Tibial nerve (tissue), 4 donors: ENCODE measurements around the gene PROM1.

Experiments
- EP300 ChIP-seq, 2 donors: sonication (generic); formaldehyde crosslinking; IDR thresholded peaks; one replicate each; pipeline ENCODE4 v1.6.1; 2017; ENCODE audit warnings: antibody characterized with exemption in 2 of 2, mild to moderate bottlenecking in 1 of 2
- POLR2A ChIP-seq, 2 donors: fragments of 450-650 bp; IDR thresholded peaks; one replicate each; pipeline ENCODE4 v1.6.1; 2017; ENCODE audit warnings: antibody characterized with exemption in 2 of 2, mild to moderate bottlenecking in 2 of 2, moderate library complexity in 2 of 2
- TF ChIP-seq, protein P1 (sequence below), 5 experiments: fragments of 200-600 bp in 3 of 5; fragments of 450-650 bp in 2 of 5; sonication (generic) in 3 of 5; IDR thresholded peaks; one replicate each; pipeline ENCODE4 v1.5.1; 2016 to 2019; ENCODE audit warnings: antibody characterized with exemption in 5 of 5, mild to moderate bottlenecking in 3 of 5, moderate library complexity in 2 of 5

- TF ChIP-seq EP300 (IDR thresholded peaks at IDR 0.05) = no peak
- TF ChIP-seq, protein P1, sequence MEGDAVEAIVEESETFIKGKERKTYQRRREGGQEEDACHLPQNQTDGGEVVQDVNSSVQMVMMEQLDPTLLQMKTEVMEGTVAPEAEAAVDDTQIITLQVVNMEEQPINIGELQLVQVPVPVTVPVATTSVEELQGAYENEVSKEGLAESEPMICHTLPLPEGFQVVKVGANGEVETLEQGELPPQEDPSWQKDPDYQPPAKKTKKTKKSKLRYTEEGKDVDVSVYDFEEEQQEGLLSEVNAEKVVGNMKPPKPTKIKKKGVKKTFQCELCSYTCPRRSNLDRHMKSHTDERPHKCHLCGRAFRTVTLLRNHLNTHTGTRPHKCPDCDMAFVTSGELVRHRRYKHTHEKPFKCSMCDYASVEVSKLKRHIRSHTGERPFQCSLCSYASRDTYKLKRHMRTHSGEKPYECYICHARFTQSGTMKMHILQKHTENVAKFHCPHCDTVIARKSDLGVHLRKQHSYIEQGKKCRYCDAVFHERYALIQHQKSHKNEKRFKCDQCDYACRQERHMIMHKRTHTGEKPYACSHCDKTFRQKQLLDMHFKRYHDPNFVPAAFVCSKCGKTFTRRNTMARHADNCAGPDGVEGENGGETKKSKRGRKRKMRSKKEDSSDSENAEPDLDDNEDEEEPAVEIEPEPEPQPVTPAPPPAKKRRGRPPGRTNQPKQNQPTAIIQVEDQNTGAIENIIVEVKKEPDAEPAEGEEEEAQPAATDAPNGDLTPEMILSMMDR (IDR thresholded peaks at IDR 0.05) = no peak
- TF ChIP-seq POLR2A (IDR thresholded peaks at IDR 0.05) = no peak
These were observed 125.3 kb downstream of the PROM1 start for GRCh38 chr4:15958562-15958961.
